GM19468 (cell line): Measurements from ENCODE around the gene GATD1.
A peak's percentile ranks its signal among the peaks of the same experiment; 100 is the strongest.
"Not testable (repeated sequence)": the region's sequence is repeated elsewhere in the genome, so short reads cannot be mapped to it uniquely, and the experiment has no call there.

Source experiments
- ATAC-seq: cut with Tn5 transposase; IDR thresholded peaks from one replicate; pipeline ENCODE4 v1.9.1; 2021; ENCODE audit warnings: mild to moderate bottlenecking, moderate library complexity, moderate number of reproducible peaks; ENCODE audit not compliant: unreplicated experiment; ENCODE audit errors: extremely low read depth

GATD1 gene

GRCh38 chr11:765025-765801, 12.1 kb downstream of the GATD1 start:
- no peak for ATAC-seq

- ATAC-seq: no peak
These were observed 12.8 kb downstream of the GATD1 start for GRCh38 chr11:764322-765024.

- ATAC-seq: no peak
These were observed 13.6 kb downstream of the GATD1 start for GRCh38 chr11:763549-764321.

- ATAC-seq: no peak
These were observed 14.2 kb downstream of the GATD1 start for GRCh38 chr11:763073-763463.

- no peak for ATAC-seq
These were observed 14.7 kb downstream of the GATD1 start for GRCh38 chr11:762421-763072.

GRCh38 chr11:761526-762108, 15.7 kb downstream of the GATD1 start:
- ATAC-seq: no peak

- no peak for ATAC-seq
These were observed 17.1 kb downstream of the GATD1 start for GRCh38 chr11:760236-760635.

GRCh38 chr11:749731-750130, 27.6 kb downstream of the GATD1 start:
- no peak for ATAC-seq

GRCh38 chr11:748007-748359, 29.3 kb downstream of the GATD1 start:
- ATAC-seq: no peak

GRCh38 chr11:747158-748006, 29.9 kb downstream of the GATD1 start, which contains the start of gene TALDO1:
TALDO1 (plus strand) TSS chr11:747464; CDS start chr11:747482, 18 bp downstream.
- peak; percentile 69 for ATAC-seq

- no peak for ATAC-seq
These were observed 30.8 kb downstream of the GATD1 start for GRCh38 chr11:746289-747157.

- no peak for ATAC-seq
These were observed 31.9 kb downstream of the GATD1 start for GRCh38 chr11:745428-745827.

- ATAC-seq: no peak
These were observed 34.6 kb downstream of the GATD1 start for GRCh38 chr11:742571-743201.

- ATAC-seq: no peak
These were observed 35.1 kb downstream of the GATD1 start for GRCh38 chr11:742156-742546.

- not testable (repeated sequence) for ATAC-seq
These were observed 39.4 kb downstream of the GATD1 start for GRCh38 chr11:737899-738298.

- no peak for ATAC-seq
These were observed 39.9 kb downstream of the GATD1 start for GRCh38 chr11:737366-737765.

GRCh38 chr11:734541-734940, 42.7 kb downstream of the GATD1 start:
- ATAC-seq: not testable (repeated sequence)

GRCh38 chr11:733072-733471, 44.2 kb downstream of the GATD1 start:
- ATAC-seq: no peak
